Breast epithelium (tissue), 4 donors: Measurements from ENCODE around the gene ZNF646. TPM values are rescaled to one million over a fixed set of nuclear protein-coding genes. Genes with fewer than 3 reads are reported as not detected.

Experiments used
- DNase-seq, 2 donors: peaks; one replicate each; pipeline ENCODE4 v3.0.0-alpha.2; 2019; ENCODE audit warnings: low spot score in 2 of 2
- H3K27ac ChIP-seq, 2 donors: fragments of 200-600 bp; sonication (generic) in 1 of 2; one replicate each; pipeline ENCODE4 v1.5.1; 2016 to 2019; ENCODE audit warnings: mild to moderate bottlenecking in 1 of 2
- H3K27me3 ChIP-seq, 2 donors: fragments of 200-600 bp; sonication (generic) in 1 of 2; one replicate each; pipeline versions ENCODE4 v1.5.1 to v1.6.0; 2017 to 2019; ENCODE audit warnings: control low read depth in 1 of 2, mild to moderate bottlenecking in 1 of 2
- H3K36me3 ChIP-seq: fragments of 200-600 bp; one replicate; pipeline ENCODE4 v1.5.1; 2019
- H3K4me1 ChIP-seq, 2 donors: fragments of 200-600 bp; sonication (generic); one replicate each; pipeline ENCODE4 v1.5.1; 2016 to 2019; ENCODE audit warnings: control low read depth in 1 of 2
- H3K4me3 ChIP-seq, 3 donors: fragments of 200-600 bp; sonication (generic); 1 replicate in 2 of 3; 2 replicates in 1 of 3; pipeline ENCODE4 v1.5.1; 2016 to 2019; ENCODE audit warnings: mild to moderate bottlenecking in 3 of 3, moderate library complexity in 2 of 3
- H3K9me3 ChIP-seq, 2 donors: fragments of 200-600 bp; sonication (generic) in 1 of 2; one replicate each; pipeline ENCODE4 v1.5.1; 2016 to 2019; ENCODE audit warnings: control low read depth in 1 of 2
- CTCF ChIP-seq, 3 donors: fragments of 450-650 bp; IDR thresholded peaks; one replicate each; pipeline ENCODE4 v1.5.1; 2016 to 2017; ENCODE audit warnings: antibody characterized with exemption in 3 of 3, mild to moderate bottlenecking in 3 of 3, moderate library complexity in 3 of 3
- POLR2A ChIP-seq: fragments of 450-650 bp; IDR thresholded peaks from one replicate; pipeline ENCODE4 v1.6.1; 2016; ENCODE audit warnings: antibody characterized with exemption, mild to moderate bottlenecking, moderate library complexity
- POLR2AphosphoS5 ChIP-seq, 3 donors: sonication (generic); formaldehyde crosslinking; IDR thresholded peaks; one replicate each; pipeline ENCODE4 v1.6.1; 2017; ENCODE audit warnings: antibody characterized with exemption in 3 of 3
- intact Hi-C: fragments of 100-400 bp; cut with DNase I; formaldehyde crosslinking; loops from one replicate; pipeline ENCODE4 v1.15.1; 2023; ENCODE audit warnings: low total_unique reads
- total RNA-seq, 3 donors: library from RNA; depleted of rRNA; stranded (reverse); fragments of >200 nt; gene quantifications; one replicate each; pipeline ENCODE4 v1.1.0, GENCODE V29; 2016

ZNF646 gene
- total RNA-seq, 3 donors from 2014 or later: 12.5 to 17.3 (median 13.1) TPM

GRCh38 chr16:31105677-31106213 is 31.5 kb downstream of the ZNF646 start:
- no peaks in the 10 kb centered on the region for H3K36me3 ChIP-seq
- H3K27ac ChIP-seq: peak overlapping the region; percentile 52 to 63
- H3K9me3 ChIP-seq: no peaks in the 10 kb centered on the region
- intact Hi-C loops: no loop called here
- DNase-seq: peak; percentile 87 to 90
- no peaks in the 10 kb centered on the region for H3K4me1 ChIP-seq
- H3K27me3 ChIP-seq: no peaks in the 10 kb centered on the region
- TF ChIP-seq POLR2A (no peak), CTCF (IDR thresholded peaks at IDR 0.05) (peak; percentile 71 to 86 (median 77)), POLR2AphosphoS5 (IDR thresholded peaks at IDR 0.05) (peak; percentile 13 to 63 (median 50))
- H3K4me3 ChIP-seq: peak overlapping the region in 2 of 3 donors; percentile 30 to 36

GRCh38 chr16:31106509-31107464 is 32.6 kb downstream of the ZNF646 start:
- H3K27me3 ChIP-seq: no peaks in the 10 kb centered on the region
- intact Hi-C loops: no loop called here
- H3K27ac ChIP-seq: no peak overlapping the region
- H3K36me3 ChIP-seq: no peaks in the 10 kb centered on the region
- no peak overlapping the region for H3K4me3 ChIP-seq
- no peaks in the 10 kb centered on the region for H3K9me3 ChIP-seq
- H3K4me1 ChIP-seq: no peaks in the 10 kb centered on the region
- DNase-seq: no peak
- TF ChIP-seq POLR2A (no peak), CTCF (IDR thresholded peaks at IDR 0.05) (no peak)

GRCh38 chr16:31107465-31107867 is 33.2 kb downstream of the ZNF646 start:
- no peaks in the 10 kb centered on the region for H3K4me1 ChIP-seq
- peak overlapping the region in 1 of 3 donors; percentile 84 for H3K4me3 ChIP-seq
- TF ChIP-seq POLR2AphosphoS5 (IDR thresholded peaks at IDR 0.05): no peak
- TF ChIP-seq CTCF (IDR thresholded peaks at IDR 0.05): no peak
- TF ChIP-seq POLR2A: no peak
- H3K9me3 ChIP-seq: no peaks in the 10 kb centered on the region
- DNase-seq: no peak
- H3K27ac ChIP-seq: no peak overlapping the region
- intact Hi-C loops: no loop called here
- no peaks in the 10 kb centered on the region for H3K27me3 ChIP-seq
- peaks cover 4% of the 10 kb centered on the region for H3K36me3 ChIP-seq

- peak within 1 kb of the TSS; percentile 87 to 91 for H3K27ac ChIP-seq
- intact Hi-C loops: no loop called here
- peak within 1 kb of the TSS; percentile 84 to 99 (median 99) for H3K4me3 ChIP-seq
- no peaks in the 10 kb centered on the region for H3K9me3 ChIP-seq
- H3K36me3 ChIP-seq: peaks cover 4% of the 10 kb centered on the region
- no peaks in the 10 kb centered on the region for H3K4me1 ChIP-seq
- H3K27me3 ChIP-seq: no peaks in the 10 kb centered on the region
- no peak for DNase-seq
- TF ChIP-seq POLR2A (peak; percentile 46), CTCF (IDR thresholded peaks at IDR 0.05) (no peak), POLR2AphosphoS5 (IDR thresholded peaks at IDR 0.05) (peak; percentile 10 to 69 (median 45))
Observed at GRCh38 chr16:31108035-31108793, 34.0 kb downstream of the ZNF646 start, which contains the start of gene BCKDK. BCKDK (plus strand) TSS chr16:31108386; CDS start chr16:31109224, 838 bp downstream.
